Muscle layer of colon (tissue), 2 donors: Measurements from ENCODE around the gene SPRED2.

Experiments
- H3K27ac ChIP-seq: one replicate; pipeline ENCODE4 v1.7.0; 2013; ENCODE audit warnings: low read depth, mild to moderate bottlenecking, low read length, moderate library complexity
- H3K27me3 ChIP-seq, 2 donors: one replicate each; pipeline ENCODE4 v1.7.0; 2013; ENCODE audit warnings: low read length in 2 of 2, mild to moderate bottlenecking in 2 of 2; ENCODE audit not compliant: insufficient read depth in 2 of 2, control insufficient read depth in 1 of 2
- H3K36me3 ChIP-seq: one replicate; pipeline ENCODE4 v1.7.0; 2013; ENCODE audit warnings: mild to moderate bottlenecking, low read length; ENCODE audit not compliant: insufficient read depth
- H3K4me1 ChIP-seq: one replicate; pipeline ENCODE4 v1.7.0; 2013; ENCODE audit warnings: mild to moderate bottlenecking, low read length; ENCODE audit not compliant: insufficient read depth
- H3K4me3 ChIP-seq, 2 donors: one replicate each; pipeline ENCODE4 v1.7.0; 2013; ENCODE audit warnings: low read length in 2 of 2, low read depth in 1 of 2, mild to moderate bottlenecking in 1 of 2, moderate library complexity in 1 of 2
- H3K9ac ChIP-seq: one replicate; pipeline ENCODE4 v1.7.0; 2013; ENCODE audit warnings: low read length
- H3K9me3 ChIP-seq: one replicate; pipeline ENCODE4 v1.7.0; 2013; ENCODE audit warnings: mild to moderate bottlenecking, low read length
- donor health status: abdominal sarcoma.
- donor health status: Adenocarcinoma of cecum.

Gene SPRED2

DNA sequence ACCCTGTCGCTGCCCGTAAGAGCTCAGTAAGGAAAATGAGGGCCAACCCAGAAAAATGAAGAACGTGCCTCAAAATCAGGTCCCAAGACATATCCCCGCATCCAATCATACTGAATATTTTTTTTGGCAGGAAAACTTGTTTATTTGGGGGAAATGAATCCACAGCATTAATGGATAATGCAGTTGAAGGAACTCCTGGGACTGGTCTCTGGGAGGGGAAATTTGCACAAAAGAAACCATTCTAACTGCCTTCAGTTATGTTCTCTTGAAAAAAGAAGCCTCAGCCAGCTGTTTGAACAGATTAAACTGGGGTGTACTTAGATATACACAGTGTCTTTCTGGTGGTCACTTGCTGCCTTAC is 61.3 kb downstream of the SPRED2 start:
- Histone ChIP-seq H3K36me3 (no peaks in the 10 kb centered on the region), H3K27me3 (no peaks in the 10 kb centered on the region), H3K9ac (no peak overlapping the region), H3K4me1 (peaks cover 23% of the 10 kb centered on the region), H3K27ac (no peak overlapping the region), H3K9me3 (no peaks in the 10 kb centered on the region), H3K4me3 (no peak overlapping the region)

DNA sequence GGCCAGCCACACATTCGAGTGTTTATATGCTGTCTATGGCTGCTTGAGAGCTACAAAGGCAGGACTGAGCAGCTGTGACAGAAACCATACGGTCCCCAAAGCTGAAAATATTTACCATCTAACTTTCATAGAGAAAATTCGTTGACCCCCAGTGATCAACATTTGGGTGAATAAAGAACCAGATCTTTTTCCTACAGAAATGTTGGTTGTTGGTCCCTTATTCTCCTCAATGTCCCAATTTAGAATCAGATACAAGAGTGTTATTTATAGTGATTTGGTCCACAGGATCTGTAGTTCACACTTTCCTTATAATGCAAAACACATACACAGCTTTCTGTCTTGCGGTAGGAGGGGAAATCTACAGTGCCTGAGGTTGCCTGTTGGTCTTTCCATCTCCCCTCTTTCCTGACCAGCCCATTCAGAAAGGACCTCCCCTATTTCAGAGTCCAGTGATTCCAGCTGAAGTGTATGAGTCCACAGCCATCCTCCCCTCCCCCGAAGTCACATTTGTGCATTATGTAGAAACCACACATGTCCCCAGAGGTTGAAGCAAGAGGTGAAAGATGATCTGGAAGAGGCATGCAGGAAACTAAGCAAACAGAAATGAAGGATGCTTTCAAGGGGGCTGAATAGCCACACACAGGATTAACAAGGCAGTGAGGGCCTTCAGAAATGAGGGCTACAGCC is 61.9 kb downstream of the SPRED2 start:
- peaks cover 27% of the 10 kb centered on the region for H3K4me1 ChIP-seq
- H3K27ac ChIP-seq = no peak overlapping the region

DNA sequence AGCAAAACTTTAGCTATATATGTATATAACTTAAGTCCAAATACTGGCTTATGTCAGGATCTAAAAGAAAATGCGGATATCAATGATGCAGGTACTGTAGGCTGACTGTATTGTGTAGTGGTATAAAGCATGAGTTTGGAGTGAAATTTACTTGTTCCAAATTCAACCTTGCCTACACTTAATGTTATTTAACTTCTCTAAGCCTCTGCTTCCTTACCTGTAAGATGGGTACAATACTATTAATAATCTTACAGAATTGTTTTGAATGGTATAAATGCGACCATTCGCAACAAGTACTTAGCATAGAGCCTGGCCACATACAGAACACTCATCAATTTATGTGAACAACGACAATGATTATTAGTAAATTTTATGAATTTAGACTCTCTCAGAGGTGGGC is 62.4 kb downstream of the SPRED2 start:
- no peak overlapping the region for H3K4me3 ChIP-seq
- no peaks in the 10 kb centered on the region for H3K9me3 ChIP-seq
- H3K27ac ChIP-seq = no peak overlapping the region
- no peaks in the 10 kb centered on the region for H3K27me3 ChIP-seq
- peaks cover 27% of the 10 kb centered on the region for H3K4me1 ChIP-seq
- no peak overlapping the region for H3K9ac ChIP-seq
- no peaks in the 10 kb centered on the region for H3K36me3 ChIP-seq

More for the DNA sequence above, 61.9 kb downstream of the SPRED2 start:
- Histone ChIP-seq H3K36me3 (no peaks in the 10 kb centered on the region), H3K27me3 (no peaks in the 10 kb centered on the region), H3K4me3 (no peak overlapping the region), H3K9me3 (no peaks in the 10 kb centered on the region), H3K9ac (no peak overlapping the region)

DNA sequence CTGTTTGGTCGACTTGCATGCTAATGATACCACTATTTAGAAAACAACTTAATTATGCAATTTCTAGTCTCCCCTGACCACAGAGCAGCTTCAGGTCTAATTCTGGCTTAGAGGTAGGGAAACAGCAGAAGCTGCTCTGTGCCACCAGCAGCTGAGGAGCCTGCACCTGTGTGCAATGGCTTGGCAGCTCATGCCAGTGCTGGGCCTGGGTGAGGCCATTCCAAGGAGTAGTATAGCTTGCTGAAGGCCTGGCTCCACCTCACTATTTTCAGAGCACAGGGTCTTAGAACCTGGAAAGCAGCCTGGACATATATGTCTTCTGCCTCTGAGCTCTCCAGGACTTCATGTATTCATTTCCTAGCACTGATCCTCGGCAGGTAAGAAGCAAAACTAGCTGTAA is 62.8 kb downstream of the SPRED2 start:
- Histone ChIP-seq H3K4me1 (peaks cover 27% of the 10 kb centered on the region), H3K27me3 (no peaks in the 10 kb centered on the region), H3K9me3 (no peaks in the 10 kb centered on the region), H3K4me3 (no peak overlapping the region), H3K36me3 (no peaks in the 10 kb centered on the region), H3K27ac (no peak overlapping the region), H3K9ac (no peak overlapping the region)

DNA sequence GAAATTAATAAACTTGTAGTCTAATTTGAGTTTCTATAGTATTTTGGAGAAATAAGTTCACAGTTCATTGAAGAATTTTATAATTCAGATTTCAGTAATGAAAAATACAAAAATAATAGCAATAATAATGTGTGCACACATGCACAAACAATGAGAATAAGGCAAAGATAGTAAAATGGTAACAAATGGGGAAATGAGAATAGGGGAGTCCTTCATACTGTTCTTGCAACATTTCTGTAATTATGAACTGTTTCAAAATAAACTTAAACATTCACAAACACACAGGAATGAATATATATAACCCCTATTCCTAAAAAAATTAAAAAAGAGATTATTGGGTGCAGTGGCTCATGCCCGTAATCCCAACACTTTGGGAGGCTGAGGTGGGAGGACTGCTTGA is 63.9 kb downstream of the SPRED2 start:
- Histone ChIP-seq H3K9ac (no peak overlapping the region), H3K27me3 (no peaks in the 10 kb centered on the region), H3K4me1 (peaks cover 32% of the 10 kb centered on the region)

DNA sequence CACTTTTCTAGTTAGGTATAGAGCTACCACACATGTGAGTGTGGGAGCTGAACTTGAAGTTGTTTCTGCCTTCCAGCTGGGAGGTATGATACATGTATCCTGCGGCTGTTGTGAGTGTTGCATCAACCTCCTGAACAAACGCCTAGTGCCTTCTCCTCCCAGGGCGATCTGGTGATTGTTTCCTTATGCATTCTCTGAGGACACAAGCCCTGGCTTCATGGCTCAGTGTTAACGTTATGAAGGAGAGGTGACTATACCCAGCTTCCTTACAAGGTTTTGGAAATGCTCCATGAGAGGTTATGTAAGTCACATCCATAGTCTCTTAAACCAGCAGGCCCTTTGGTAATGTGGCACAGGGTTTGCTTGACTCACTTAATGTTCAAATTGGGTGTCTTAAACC is 64.9 kb downstream of the SPRED2 start:
- no peaks in the 10 kb centered on the region for H3K36me3 ChIP-seq
- no peaks in the 10 kb centered on the region for H3K27me3 ChIP-seq
- peaks cover 32% of the 10 kb centered on the region for H3K4me1 ChIP-seq
- H3K9me3 ChIP-seq = no peaks in the 10 kb centered on the region
- H3K27ac ChIP-seq = no peak overlapping the region
- H3K9ac ChIP-seq = no peak overlapping the region
- H3K4me3 ChIP-seq = no peak overlapping the region

More for the DNA sequence above, 63.9 kb downstream of the SPRED2 start:
- no peaks in the 10 kb centered on the region for H3K36me3 ChIP-seq
- no peak overlapping the region for H3K27ac ChIP-seq
- no peaks in the 10 kb centered on the region for H3K9me3 ChIP-seq
- no peak overlapping the region for H3K4me3 ChIP-seq

DNA sequence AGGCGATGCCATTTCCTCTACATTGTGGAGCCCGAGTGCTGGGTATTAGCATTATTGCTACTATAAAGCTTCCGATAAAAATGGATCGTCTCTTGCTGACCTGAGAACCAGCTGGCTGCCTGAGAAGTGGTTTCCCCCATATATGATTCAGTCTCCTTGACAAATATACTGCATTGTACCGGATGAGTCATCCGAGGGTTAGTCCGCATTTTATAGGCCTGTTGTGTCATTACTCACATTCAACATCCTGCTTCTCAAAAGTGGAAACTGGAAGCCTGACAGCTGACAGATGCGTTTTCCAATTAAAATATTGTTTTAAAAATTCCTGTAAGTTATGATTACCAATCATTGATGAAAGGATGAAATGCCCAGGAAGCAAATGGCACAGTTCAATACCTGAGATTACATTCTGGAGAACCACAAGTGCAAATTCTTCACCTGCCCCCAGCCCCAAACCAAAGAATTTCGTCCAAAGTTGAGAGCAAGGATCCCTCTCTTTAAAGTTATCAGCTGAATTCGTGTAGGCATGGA is 65.7 kb downstream of the SPRED2 start:
- H3K4me1 ChIP-seq = peaks cover 32% of the 10 kb centered on the region
- no peak overlapping the region for H3K4me3 ChIP-seq
- no peak overlapping the region for H3K9ac ChIP-seq
- H3K27ac ChIP-seq = no peak overlapping the region
- H3K9me3 ChIP-seq = no peaks in the 10 kb centered on the region
- H3K27me3 ChIP-seq = no peaks in the 10 kb centered on the region
- no peaks in the 10 kb centered on the region for H3K36me3 ChIP-seq

DNA sequence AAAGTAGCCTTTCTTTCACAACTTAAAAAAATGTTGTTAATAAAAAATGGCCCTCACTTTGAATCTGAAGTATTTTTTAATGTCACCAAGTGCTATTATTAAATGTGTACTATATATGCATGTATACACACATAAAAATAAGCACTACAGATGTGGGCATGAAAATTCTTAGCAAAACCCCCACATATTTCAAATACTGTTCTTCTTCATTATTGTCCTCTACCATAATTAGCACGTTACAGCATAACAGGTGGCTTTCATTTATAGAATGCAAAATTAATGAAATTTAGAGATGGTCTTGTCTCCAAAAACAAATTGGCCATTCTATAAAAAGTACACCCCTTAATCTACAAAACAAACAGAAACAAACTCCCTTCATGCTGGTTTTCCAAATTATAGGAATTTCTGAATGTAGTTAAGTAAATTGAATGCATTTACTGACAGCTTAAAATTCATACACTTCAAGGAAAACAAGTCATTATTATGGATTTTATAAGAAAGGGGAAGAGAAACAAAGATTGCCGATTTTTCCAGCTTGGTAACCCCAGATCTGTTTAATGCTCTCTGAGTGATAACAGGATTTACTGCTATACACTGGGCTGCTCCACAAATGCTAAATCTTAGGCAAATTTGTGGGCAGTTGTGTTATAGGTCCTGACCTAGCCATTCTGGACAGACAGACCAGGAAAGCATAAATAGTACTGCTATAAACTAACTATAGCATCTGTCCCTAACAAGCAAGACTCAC is 67.2 kb downstream of the SPRED2 start:
- Histone ChIP-seq H3K9ac (no peak overlapping the region), H3K27me3 (no peaks in the 10 kb centered on the region), H3K36me3 (no peaks in the 10 kb centered on the region), H3K9me3 (no peaks in the 10 kb centered on the region), H3K4me1 (peaks cover 25% of the 10 kb centered on the region), H3K27ac (no peak overlapping the region), H3K4me3 (no peak overlapping the region)

DNA sequence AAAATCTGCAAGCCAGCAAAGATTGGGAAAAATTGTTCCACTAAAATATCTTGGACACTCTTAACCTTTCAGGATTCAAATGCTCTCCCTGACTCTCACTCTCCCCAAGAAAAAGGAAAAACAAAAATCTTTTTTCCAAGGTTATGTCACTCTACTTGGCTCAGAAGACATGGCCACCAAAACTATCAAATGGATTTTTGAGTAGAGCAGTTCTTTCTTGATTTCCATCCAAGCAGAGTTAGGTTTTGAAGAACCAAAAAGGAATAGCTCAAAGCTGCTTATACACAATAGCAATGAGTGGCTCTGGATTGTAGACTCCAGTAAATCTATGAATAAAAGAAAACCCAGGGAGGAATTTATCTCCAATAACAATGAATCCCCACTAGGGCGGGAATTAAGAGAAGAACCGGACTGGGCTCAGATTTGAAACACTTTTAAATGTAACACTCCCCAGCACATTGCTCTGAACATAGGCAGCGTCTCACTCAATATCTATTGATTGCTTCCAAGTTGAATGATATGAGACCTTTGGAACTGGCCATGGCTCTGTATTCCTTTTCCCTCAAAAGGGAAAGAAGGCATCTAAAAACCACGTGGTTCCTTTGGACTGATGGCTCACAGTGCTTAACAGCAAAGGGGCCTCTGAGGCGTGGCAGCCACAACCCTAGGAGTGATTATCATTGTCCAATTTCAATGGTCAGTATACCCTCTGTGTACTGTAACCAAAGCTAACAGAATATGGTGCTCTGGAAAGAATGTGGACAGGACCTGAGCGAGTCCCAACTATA is 68.3 kb downstream of the SPRED2 start:
- H3K36me3 ChIP-seq = no peaks in the 10 kb centered on the region
- H3K9ac ChIP-seq = no peak overlapping the region
- no peak overlapping the region for H3K4me3 ChIP-seq
- peaks cover 25% of the 10 kb centered on the region for H3K4me1 ChIP-seq
- no peaks in the 10 kb centered on the region for H3K9me3 ChIP-seq
- H3K27ac ChIP-seq = no peak overlapping the region
- no peaks in the 10 kb centered on the region for H3K27me3 ChIP-seq

DNA sequence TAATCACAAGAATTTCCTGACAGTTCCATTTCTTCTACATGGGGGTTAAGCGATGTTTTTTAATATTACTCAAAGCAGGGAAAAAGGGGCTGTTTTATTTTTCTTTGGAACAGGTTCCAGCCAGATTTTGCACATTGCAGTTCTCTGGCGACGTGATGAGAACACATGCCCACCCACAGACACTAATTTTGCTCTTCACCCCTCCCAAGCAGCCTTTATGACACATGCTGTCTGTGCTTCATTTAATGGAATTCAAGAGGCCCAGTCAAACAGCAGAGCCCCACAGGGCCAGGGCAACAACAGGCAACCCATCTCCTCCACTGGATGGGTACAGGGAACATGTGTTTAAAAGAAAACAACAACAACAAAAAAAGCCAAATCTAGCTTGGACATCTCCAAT is 70.8 kb downstream of the SPRED2 start:
- no peaks in the 10 kb centered on the region for H3K36me3 ChIP-seq
- no peaks in the 10 kb centered on the region for H3K9me3 ChIP-seq
- H3K27me3 ChIP-seq = no peaks in the 10 kb centered on the region
- H3K9ac ChIP-seq = no peak overlapping the region
- no peak overlapping the region for H3K4me3 ChIP-seq
- H3K4me1 ChIP-seq = peaks cover 18% of the 10 kb centered on the region
- H3K27ac ChIP-seq = no peak overlapping the region

DNA sequence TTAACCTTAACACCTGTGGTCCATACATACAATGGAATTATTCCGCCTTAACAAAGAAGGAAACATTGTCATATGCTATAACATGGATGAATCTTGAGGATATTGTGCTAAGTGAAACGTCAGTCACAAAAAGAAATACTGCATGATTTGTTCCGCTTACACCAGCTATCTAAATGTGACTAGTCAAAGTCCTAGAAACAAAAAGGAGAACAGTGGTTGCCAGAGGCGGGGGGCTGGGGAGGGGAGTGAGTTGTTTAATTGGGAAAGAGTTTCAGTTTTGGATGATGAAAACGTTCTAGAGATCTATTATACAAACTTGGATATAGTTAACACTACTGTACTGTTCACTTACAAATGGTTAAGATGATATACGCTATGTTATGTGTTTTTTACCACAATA is 72.0 kb downstream of the SPRED2 start:
- Histone ChIP-seq H3K36me3 (no peaks in the 10 kb centered on the region), H3K27ac (no peak overlapping the region), H3K4me3 (no peak overlapping the region), H3K9ac (no peak overlapping the region), H3K27me3 (no peaks in the 10 kb centered on the region), H3K9me3 (no peaks in the 10 kb centered on the region), H3K4me1 (peaks cover 8% of the 10 kb centered on the region)
